HG02610 (cell line): ENCODE results near the gene SUV39H1.
"Not testable (repeated sequence)": the region's sequence is repeated elsewhere in the genome, so short reads cannot be mapped to it uniquely, and the experiment has no call there.

Experiments
- ATAC-seq: cut with Tn5 transposase; IDR thresholded peaks from one replicate; pipeline ENCODE4 v1.9.1; 2021; ENCODE audit warnings: mild to moderate bottlenecking, moderate library complexity; ENCODE audit not compliant: unreplicated experiment

The SUV39H1 gene

GRCh38 chrX:48696301-48696908, at the start of gene SUV39H1:
TSS of gene SUV39H1 (plus strand) at chrX:48696734. CDS start at chrX:48696785, 51 bp downstream.
- peak; percentile 93 for ATAC-seq

GRCh38 chrX:48648336-48648751, 48.2 kb upstream of the SUV39H1 start:
- no peak for ATAC-seq

GRCh38 chrX:48649102-48649501, 47.4 kb upstream of the SUV39H1 start:
- no peak for ATAC-seq

GRCh38 chrX:48652055-48652579, 44.4 kb upstream of the SUV39H1 start:
- not testable (repeated sequence) for ATAC-seq

- ATAC-seq, result not testable (repeated sequence)
Measured at GRCh38 chrX:48654746-48655145, 41.8 kb upstream of the SUV39H1 start.

GRCh38 chrX:48659686-48660085, 36.8 kb upstream of the SUV39H1 start:
- ATAC-seq, result not testable (repeated sequence)

GRCh38 chrX:48663241-48663640, 33.3 kb upstream of the SUV39H1 start:
- ATAC-seq, result no peak

- ATAC-seq, result no peak
Measured at GRCh38 chrX:48664156-48664555, 32.4 kb upstream of the SUV39H1 start.

GRCh38 chrX:48665991-48666390, 30.5 kb upstream of the SUV39H1 start:
- ATAC-seq, result no peak

- ATAC-seq, result no peak
Measured at GRCh38 chrX:48666649-48667048, 29.9 kb upstream of the SUV39H1 start.

GRCh38 chrX:48667509-48667908, 29.0 kb upstream of the SUV39H1 start:
- no peak for ATAC-seq

- ATAC-seq, result not testable (repeated sequence)
Measured at GRCh38 chrX:48668187-48668586, 28.3 kb upstream of the SUV39H1 start.

GRCh38 chrX:48676106-48676892, 20.2 kb upstream of the SUV39H1 start:
- ATAC-seq, result peak; percentile 97

- peak; percentile 11 for ATAC-seq
Measured at GRCh38 chrX:48676893-48677270, 19.7 kb upstream of the SUV39H1 start.

GRCh38 chrX:48677516-48677915, 19.0 kb upstream of the SUV39H1 start:
- ATAC-seq, result no peak

- ATAC-seq, result not testable (repeated sequence)
Measured at GRCh38 chrX:48680467-48680866, 16.1 kb upstream of the SUV39H1 start.

- not testable (repeated sequence) for ATAC-seq
Measured at GRCh38 chrX:48680925-48681324, 15.6 kb upstream of the SUV39H1 start.

GRCh38 chrX:48681539-48682183, 14.9 kb upstream of the SUV39H1 start:
- no peak for ATAC-seq

- not testable (repeated sequence) for ATAC-seq
Measured at GRCh38 chrX:48682795-48683194, 13.7 kb upstream of the SUV39H1 start.

GRCh38 chrX:48683411-48683982, 13.0 kb upstream of the SUV39H1 start, which contains the start of gene WAS:
TSS of gene WAS (plus strand) at chrX:48683799. CDS start at chrX:48683854, 55 bp downstream.
- peak; percentile 88 for ATAC-seq

GRCh38 chrX:48684134-48684533, 12.4 kb upstream of the SUV39H1 start:
- ATAC-seq, result no peak
